RWPE2 (cell line): ENCODE measurements around the gene CYP24A1.
A peak's percentile ranks its signal among the peaks of the same experiment; 100 is the strongest.

ENCODE experiments used
- ATAC-seq: fragments of 200-7000 bp; cut with Tn5 transposase; 3 replicates; pipeline ENCODE4 v1.9.1; 2021; ENCODE audit warnings: low read depth
- DNase-seq: peaks from one replicate; pipeline ENCODE4 v3.0.0-alpha.2; 2020; ENCODE audit warnings: low spot score
- H3K27ac ChIP-seq: fragments of 450-650 bp; 2 replicates; pipeline ENCODE4 v1.5.1; 2017; ENCODE audit warnings: mild to moderate bottlenecking; ENCODE audit not compliant: poor library complexity, severe bottlenecking
- H3K27me3 ChIP-seq: fragments of 250-450 bp; sonication (Bioruptor Pico); 2 replicates; pipeline ENCODE4 v1.5.1; 2021; ENCODE audit warnings: mild to moderate bottlenecking, moderate library complexity; ENCODE audit not compliant: insufficient read depth, poor library complexity, severe bottlenecking
- H3K36me3 ChIP-seq: fragments of 250-450 bp; sonication (Bioruptor Pico); 2 replicates; pipeline ENCODE4 v1.5.1; 2020; ENCODE audit warnings: low read depth, mild to moderate bottlenecking, moderate library complexity
- H3K4me1 ChIP-seq: fragments of 250-450 bp; sonication (Bioruptor Pico); 2 replicates; pipeline ENCODE4 v1.5.1; 2021; ENCODE audit warnings: mild to moderate bottlenecking, moderate library complexity; ENCODE audit not compliant: insufficient read depth, poor library complexity, severe bottlenecking
- H3K4me3 ChIP-seq: fragments of 250-450 bp; sonication (Bioruptor Pico); 2 replicates; pipeline ENCODE4 v1.5.1; 2021; ENCODE audit warnings: mild to moderate bottlenecking, moderate library complexity; ENCODE audit not compliant: severe bottlenecking
- H3K9me3 ChIP-seq: fragments of 250-450 bp; sonication (Bioruptor Pico); 2 replicates; pipeline ENCODE4 v1.5.1; 2021; ENCODE audit warnings: mild to moderate bottlenecking, moderate library complexity; ENCODE audit not compliant: severe bottlenecking
- TF ChIP-seq, protein P1 (sequence below): fragments of 450-650 bp; IDR thresholded peaks from one replicate; pipeline ENCODE4 v1.5.1; 2017; ENCODE audit warnings: mild to moderate bottlenecking, moderate library complexity; ENCODE audit not compliant: poor library complexity, severe bottlenecking

Gene CYP24A1

DNA sequence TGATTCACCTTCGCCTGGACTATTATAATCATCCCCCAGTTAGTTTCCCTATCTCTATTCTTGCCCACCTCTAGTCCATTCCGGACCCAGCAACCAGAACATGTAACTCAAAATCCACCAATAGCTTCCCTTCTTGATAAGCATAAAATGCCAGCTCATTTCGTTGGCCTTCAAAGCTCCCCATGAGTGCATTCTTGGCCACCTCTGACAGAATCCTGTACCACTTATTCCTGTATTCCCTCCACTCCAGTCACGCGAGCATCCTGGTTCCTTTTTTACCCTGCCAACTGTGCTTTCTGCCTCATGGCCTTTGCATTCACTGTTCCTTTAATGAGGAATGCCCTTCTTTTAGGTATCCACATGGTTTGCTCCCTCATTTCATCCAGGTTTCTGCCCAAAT lies 36.7 kb downstream of the CYP24A1 start:
- Histone ChIP-seq H3K27me3 (no peaks in the 10 kb centered on the region), H3K4me1 (peaks cover 52% of the 10 kb centered on the region), H3K36me3 (no peaks in the 10 kb centered on the region), H3K4me3 (no peak overlapping the region), H3K27ac (no peak overlapping the region), H3K9me3 (peaks cover 5% of the 10 kb centered on the region)
- TF ChIP-seq, protein P1, sequence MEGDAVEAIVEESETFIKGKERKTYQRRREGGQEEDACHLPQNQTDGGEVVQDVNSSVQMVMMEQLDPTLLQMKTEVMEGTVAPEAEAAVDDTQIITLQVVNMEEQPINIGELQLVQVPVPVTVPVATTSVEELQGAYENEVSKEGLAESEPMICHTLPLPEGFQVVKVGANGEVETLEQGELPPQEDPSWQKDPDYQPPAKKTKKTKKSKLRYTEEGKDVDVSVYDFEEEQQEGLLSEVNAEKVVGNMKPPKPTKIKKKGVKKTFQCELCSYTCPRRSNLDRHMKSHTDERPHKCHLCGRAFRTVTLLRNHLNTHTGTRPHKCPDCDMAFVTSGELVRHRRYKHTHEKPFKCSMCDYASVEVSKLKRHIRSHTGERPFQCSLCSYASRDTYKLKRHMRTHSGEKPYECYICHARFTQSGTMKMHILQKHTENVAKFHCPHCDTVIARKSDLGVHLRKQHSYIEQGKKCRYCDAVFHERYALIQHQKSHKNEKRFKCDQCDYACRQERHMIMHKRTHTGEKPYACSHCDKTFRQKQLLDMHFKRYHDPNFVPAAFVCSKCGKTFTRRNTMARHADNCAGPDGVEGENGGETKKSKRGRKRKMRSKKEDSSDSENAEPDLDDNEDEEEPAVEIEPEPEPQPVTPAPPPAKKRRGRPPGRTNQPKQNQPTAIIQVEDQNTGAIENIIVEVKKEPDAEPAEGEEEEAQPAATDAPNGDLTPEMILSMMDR: no peak
- ATAC-seq (no peak), DNase-seq (no peak)

GRCh38 chr20:54134445-54135220 lies 39.2 kb downstream of the CYP24A1 start:
- TF ChIP-seq, protein P1: no peak
- Histone ChIP-seq H3K36me3 (no peaks in the 10 kb centered on the region), H3K27me3 (no peaks in the 10 kb centered on the region), H3K9me3 (no peaks in the 10 kb centered on the region), H3K4me1 (peaks cover 41% of the 10 kb centered on the region), H3K27ac (peak overlapping the region; percentile 96), H3K4me3 (no peak overlapping the region)
- peak; percentile 53 for ATAC-seq
- DNase-seq: peak; percentile 98

DNA sequence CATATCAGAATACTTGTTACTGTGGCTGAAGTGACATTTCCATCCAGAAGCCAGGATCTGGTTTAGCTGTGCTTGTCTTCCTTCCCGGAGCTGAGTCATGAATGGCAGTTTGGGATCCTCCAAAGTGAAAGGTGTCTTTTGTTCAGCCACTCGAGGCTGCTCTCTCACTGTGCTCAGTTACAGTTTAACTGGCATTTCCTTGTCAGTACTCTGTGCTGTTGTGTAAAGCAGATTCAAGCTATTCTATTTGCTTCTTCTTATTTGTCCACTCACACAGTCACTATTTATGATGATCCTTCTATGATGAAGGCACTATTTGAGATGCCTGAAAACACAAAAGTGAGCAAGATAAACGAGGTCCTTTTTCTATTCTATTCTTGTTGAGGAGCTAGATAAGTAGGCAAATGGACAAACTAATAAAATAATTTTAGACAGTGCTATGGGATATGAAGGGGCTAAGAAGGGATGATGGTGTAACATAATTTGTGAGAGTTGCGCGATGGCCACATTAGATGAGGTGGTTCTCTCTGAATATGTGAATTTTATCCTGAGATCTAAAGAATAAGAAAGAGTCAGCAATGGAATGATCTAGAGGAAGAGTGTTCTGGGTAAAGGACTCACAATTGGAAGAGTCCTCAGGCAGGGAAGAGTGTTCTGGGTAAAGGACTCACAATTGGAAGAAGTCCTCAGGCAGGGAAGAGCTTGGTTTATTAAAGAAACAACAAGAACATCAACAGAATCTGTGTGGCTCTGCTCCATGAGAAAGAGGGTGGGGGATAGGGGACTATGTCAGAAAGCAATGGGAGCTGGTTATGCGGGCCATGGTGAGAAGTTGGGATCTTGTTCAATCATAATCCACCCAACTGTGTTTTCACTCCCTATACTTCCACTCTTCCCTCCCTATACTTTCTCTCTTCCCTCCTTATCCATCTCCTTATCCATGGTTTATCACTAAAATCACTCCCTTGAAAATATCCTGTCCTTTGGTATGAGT lies 40.1 kb downstream of the CYP24A1 start:
- peaks cover 34% of the 10 kb centered on the region for H3K4me1 ChIP-seq
- peak; percentile 7; the same call in 2 of the 3 replicates for ATAC-seq

GRCh38 chr20:54132612-54133433 lies 41.0 kb downstream of the CYP24A1 start:
- ATAC-seq (peak; percentile 76), DNase-seq (peak; percentile 91)
- H3K4me1 ChIP-seq: peaks cover 41% of the 10 kb centered on the region
- no peak overlapping the region for H3K4me3 ChIP-seq
- H3K27ac ChIP-seq: peak overlapping the region; percentile 96
- TF ChIP-seq, protein P1: no peak
- no peaks in the 10 kb centered on the region for H3K27me3 ChIP-seq
- no peaks in the 10 kb centered on the region for H3K36me3 ChIP-seq
- H3K9me3 ChIP-seq: no peaks in the 10 kb centered on the region

More for the DNA sequence above, 40.1 kb downstream of the CYP24A1 start:
- TF ChIP-seq, protein P1: no peak
- Histone ChIP-seq H3K4me3 (no peak overlapping the region), H3K27ac (peak overlapping the region; percentile 96), H3K27me3 (no peaks in the 10 kb centered on the region), H3K9me3 (no peaks in the 10 kb centered on the region), H3K36me3 (no peaks in the 10 kb centered on the region)
- no peak for DNase-seq
